Measurements from ENCODE around the gene AP1G2.

DNA sequence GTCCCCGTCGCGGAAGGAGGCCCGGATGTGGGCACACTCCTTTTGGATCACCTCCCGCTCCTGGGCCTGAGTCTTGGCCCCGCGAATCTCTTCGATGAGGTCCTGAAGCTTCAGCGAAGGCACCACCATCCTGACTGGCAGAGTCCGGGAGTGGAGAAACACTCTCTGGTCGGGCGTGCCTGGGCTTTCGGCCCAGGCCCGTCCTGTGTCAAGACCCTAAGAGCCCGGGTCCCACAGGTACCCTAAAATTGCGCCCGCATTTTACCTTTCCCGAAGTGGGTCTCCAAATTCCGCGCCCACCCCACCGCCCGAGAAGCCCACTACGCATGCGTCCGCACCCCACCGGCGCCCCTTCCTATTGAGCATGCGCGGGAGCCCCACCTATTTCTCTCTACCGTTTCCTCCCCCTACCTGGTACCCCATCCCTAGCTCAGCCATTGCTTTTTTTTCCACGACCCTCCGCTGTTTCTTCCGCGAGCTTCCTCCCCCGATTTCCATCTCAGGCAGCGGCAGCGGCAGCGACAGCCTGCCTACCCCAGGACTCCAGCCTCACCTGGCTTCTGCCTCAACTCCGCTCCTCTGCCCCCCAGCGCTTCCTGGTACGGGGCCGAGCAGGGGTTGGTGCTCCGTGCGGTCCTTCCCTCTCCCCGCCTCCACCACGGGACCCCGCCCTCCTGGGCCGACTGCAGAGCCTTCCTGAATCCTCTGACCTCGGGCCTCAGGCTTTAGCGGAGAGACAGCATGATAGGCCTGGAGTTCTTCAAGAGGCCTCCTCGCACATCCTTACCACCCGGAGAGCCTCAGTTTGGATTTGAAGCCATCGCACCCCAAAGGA is at the start of gene AP1G2:
- TF ChIP-seq RAD21 (conservative IDR thresholded peaks at IDR 0.05) (peak; percentile 15), CTCF (IDR thresholded peaks at IDR 0.05; ENCODE audit: poor library complexity, severe bottlenecking) (peak; percentile 12), POLR2AphosphoS5 (IDR thresholded peaks at IDR 0.05) (peak; percentile 8)
